Activated naive CD4-positive, alpha-beta T cell treated with anti-CD3 and anti-CD28 coated beads for 36 hours (primary cell): ENCODE data around the gene PTPRN2. TPM values are rescaled to one million over a fixed set of nuclear protein-coding genes. Genes with fewer than 3 reads are reported as not detected.

Experiments
- CTCF ChIA-PET: fragments of 350-600 bp; sonication (Branson Sonifier 250); formaldehyde crosslinking; loops from one replicate; lab custom pipeline; 2021; ENCODE audit warnings: antibody characterized with exemption; lab: Charles Lee
- DNase-seq: peaks from one replicate; pipeline ENCODE4 v3.0.0-alpha.2; 2020
- H3K27ac Mint-ChIP-seq: one replicate; pipeline ENCODE4 v1.8.0; 2021; ENCODE audit warnings: mild to moderate bottlenecking, mixed read lengths
- H3K27me3 Mint-ChIP-seq: one replicate; pipeline ENCODE4 v1.8.0; 2021; ENCODE audit warnings: low read depth, mixed read lengths
- H3K36me3 Mint-ChIP-seq: one replicate; pipeline ENCODE4 v1.8.0; 2021; ENCODE audit warnings: low read depth, mixed read lengths
- H3K4me1 Mint-ChIP-seq: one replicate; pipeline ENCODE4 v1.8.0; 2021; ENCODE audit warnings: low read depth, mixed read lengths
- H3K4me3 Mint-ChIP-seq: one replicate; pipeline ENCODE4 v1.8.0; 2021; ENCODE audit warnings: mild to moderate bottlenecking, moderate library complexity, mixed read lengths
- H3K9me3 Mint-ChIP-seq: one replicate; pipeline ENCODE4 v1.8.0; 2021; ENCODE audit warnings: mixed read lengths
- intact Hi-C: fragments of 100-400 bp; cut with micrococcal nuclease; formaldehyde crosslinking; loops from one replicate; pipeline ENCODE4 v1.15.1; 2023
- total RNA-seq, 2 experiments: library from RNA; stranded (reverse); gene quantifications; one replicate each; pipeline ENCODE4 v1.2.3, GENCODE V29; 2021

PTPRN2 gene
- total RNA-seq, 2 experiments from 2014 or later, result 0.54 to 0.62 TPM

DNA sequence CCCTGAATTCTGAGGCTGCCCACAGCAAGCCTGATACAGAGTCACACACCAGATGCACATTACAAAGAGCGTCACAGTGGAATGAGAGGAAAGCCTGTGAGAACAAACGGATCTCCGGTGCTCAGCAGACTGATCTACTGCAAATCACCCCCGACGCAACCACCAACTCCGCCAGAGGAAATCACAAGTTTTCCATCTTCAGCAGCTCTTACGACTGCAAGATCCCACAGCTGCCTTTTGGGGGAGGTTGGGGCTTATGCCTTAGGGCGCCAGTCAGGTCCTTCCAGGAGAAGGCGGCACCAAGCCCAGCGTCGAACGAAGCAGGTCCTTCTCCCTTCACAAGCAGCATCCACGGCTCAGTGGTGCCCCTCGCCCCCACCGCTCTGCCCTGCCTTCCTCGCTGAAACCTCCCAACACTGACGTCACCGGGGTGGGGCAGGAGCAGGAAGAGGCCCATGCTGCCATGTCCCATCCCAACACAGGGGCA, 32.5 kb downstream of the PTPRN2 start:
- H3K4me3 Mint-ChIP-seq, result no peak overlapping the region
- CTCF ChIA-PET, result interaction anchor here (0.5 kb wide), 1 partner anchor 435 kb away, joined by 3 read pairs; no protein-coding TSS in a partner anchor
- H3K9me3 Mint-ChIP-seq, result no peaks in the 10 kb centered on the region
- H3K36me3 Mint-ChIP-seq, result no peaks in the 10 kb centered on the region
- no peak for DNase-seq
- intact Hi-C loops, result no loop called here
- H3K27ac Mint-ChIP-seq, result no peak overlapping the region
- no peaks in the 10 kb centered on the region for H3K4me1 Mint-ChIP-seq
- peaks cover 2% of the 10 kb centered on the region for H3K27me3 Mint-ChIP-seq

DNA sequence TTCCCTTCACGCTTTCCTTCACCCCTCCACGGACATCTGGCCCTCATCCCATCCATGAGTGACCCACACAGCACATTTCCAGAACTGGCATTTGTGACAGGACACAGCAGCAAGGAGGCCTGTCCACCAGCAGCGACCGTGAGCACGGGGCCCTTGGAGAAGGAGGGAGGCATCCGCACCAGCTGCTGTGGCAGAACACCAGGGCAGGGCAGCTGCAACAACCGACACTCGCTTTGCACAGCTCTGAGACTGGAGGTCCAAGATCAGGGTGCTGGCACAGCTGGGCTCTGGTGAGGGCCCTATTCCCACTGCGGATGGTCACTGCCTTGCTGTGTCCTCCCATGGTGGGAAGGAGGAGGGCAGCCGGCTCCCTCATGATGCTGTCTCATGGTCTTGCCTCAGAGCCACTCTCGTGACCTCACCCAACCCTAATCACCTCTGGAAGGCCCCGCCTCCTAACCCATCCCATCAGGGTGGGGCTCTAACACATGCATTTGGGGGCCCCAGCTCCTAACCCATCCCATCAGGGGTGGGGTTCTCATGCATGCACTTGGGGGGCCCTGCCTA, 36.7 kb downstream of the PTPRN2 start:
- no peaks in the 10 kb centered on the region for H3K9me3 Mint-ChIP-seq
- no peak for DNase-seq
- H3K27ac Mint-ChIP-seq, result no peak overlapping the region
- H3K36me3 Mint-ChIP-seq, result no peaks in the 10 kb centered on the region
- H3K4me1 Mint-ChIP-seq, result no peaks in the 10 kb centered on the region
- intact Hi-C loops, result no loop called here
- H3K4me3 Mint-ChIP-seq, result no peak overlapping the region
- CTCF ChIA-PET, result no interaction called here
- peaks cover 2% of the 10 kb centered on the region for H3K27me3 Mint-ChIP-seq

DNA sequence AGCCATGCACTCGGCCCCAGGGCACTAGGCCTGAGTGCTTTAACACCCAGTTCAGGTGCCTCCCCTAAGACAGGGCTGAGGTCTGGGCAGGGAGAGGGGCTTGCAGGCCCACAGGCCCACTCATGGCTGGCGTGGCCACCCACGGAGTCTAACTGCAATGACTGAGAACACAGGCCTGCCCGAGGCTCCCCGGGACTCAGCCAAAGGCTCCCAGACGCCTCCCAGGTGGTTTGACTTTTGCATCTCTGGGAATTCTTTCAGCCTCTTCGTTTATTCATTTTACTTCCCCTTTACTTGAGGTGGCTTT, 37.3 kb downstream of the PTPRN2 start:
- Mint-ChIP-seq H3K36me3 (no peaks in the 10 kb centered on the region), H3K9me3 (no peaks in the 10 kb centered on the region), H3K27me3 (peaks cover 2% of the 10 kb centered on the region), H3K4me1 (no peaks in the 10 kb centered on the region), H3K27ac (no peak overlapping the region), H3K4me3 (no peak overlapping the region)
- intact Hi-C loops, result no loop called here
- DNase-seq, result no peak
- CTCF ChIA-PET, result no interaction called here

DNA sequence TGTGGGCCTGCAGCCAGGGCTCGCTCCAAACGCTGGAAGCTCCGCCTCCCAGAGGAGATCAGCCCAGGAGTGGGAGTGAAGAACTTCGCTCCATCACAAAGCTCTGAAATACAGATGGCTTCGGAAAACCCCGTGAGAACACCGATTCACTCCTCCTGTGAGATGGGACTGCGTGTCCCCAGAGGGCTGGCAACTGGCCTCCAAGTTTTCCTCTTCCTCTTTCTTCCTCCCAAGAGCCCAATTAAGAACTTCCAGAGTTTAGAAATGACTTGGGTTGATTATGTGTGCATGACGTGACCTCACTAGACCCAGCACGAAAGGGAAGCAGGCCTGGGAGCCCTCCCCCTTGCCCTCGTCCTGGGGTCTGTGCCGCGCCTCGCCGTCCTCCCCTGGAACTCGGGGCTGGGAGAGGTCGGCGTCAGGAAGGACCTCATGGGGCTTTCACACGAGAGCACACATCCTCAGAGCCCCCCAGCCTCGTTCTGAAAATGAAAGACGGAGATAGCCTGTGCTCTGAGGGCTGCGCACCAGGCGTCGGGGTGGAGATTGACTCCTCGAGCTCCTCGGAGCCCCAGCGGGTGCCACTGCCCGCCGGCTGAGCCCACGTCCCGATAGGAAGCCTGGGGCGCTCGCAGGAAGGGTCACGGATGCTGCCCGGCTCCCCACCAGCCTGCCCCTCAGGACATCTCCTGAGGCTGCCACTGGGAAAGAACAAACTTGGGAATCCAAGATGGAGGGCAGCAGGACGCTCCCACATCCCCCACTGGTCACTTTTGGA, 37.8 kb downstream of the PTPRN2 start:
- CTCF ChIA-PET, result no interaction called here
- DNase-seq, result no peak
- Mint-ChIP-seq H3K9me3 (no peaks in the 10 kb centered on the region), H3K27me3 (peaks cover 2% of the 10 kb centered on the region), H3K36me3 (no peaks in the 10 kb centered on the region), H3K4me1 (no peaks in the 10 kb centered on the region), H3K27ac (no peak overlapping the region), H3K4me3 (no peak overlapping the region)
- intact Hi-C loops, result no loop called here

DNA sequence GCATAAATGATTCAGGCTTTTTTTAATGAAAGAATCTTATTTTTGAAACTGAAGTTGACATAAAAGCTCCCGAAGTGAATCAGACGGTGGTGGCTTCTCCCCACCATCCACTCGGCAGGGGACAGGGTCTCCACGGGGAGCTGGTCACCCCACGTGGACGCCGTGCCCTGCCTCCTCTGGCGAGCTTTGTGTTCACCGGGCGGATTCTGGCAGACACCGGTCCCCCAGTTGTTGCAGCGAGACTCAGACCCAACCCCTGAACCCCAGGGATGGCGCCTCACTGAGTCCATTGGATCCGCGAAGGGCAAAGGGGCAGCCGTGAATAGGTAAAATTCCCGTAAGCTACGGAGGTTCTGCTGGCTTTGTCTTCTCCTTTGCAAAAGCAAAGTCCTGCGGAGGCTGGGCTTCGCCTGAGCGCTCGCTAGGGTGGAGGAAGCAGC, 38.4 kb downstream of the PTPRN2 start:
- no peaks in the 10 kb centered on the region for H3K27me3 Mint-ChIP-seq
- no peaks in the 10 kb centered on the region for H3K9me3 Mint-ChIP-seq
- no peaks in the 10 kb centered on the region for H3K36me3 Mint-ChIP-seq
- no peak overlapping the region for H3K4me3 Mint-ChIP-seq
- no peak overlapping the region for H3K27ac Mint-ChIP-seq
- no peak for DNase-seq
- H3K4me1 Mint-ChIP-seq, result no peaks in the 10 kb centered on the region
- CTCF ChIA-PET, result no interaction called here
- intact Hi-C loops, result no loop called here

DNA sequence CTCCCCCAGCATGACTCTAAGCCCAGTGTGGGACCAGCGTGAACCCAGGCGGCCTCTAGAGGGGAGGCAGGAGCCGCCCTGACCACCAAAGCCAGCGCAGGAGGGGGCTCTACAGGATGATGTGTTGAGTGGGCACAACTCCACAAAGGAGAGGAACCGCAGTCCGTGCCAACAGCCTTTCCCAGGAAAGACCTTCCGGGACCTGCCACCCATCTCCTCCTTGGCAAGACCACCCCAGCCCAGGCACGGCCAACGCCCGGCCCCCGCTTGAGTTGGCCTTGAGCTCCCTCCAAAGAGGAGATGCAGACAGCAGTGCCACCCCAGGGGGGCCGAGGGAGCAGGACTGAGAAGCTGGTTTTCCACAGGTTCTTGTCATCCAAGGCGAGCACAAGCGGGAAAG, 38.9 kb downstream of the PTPRN2 start:
- DNase-seq, result no peak
- H3K36me3 Mint-ChIP-seq, result no peaks in the 10 kb centered on the region
- CTCF ChIA-PET, result no interaction called here
- H3K27me3 Mint-ChIP-seq, result no peaks in the 10 kb centered on the region
- intact Hi-C loops, result no loop called here
- no peaks in the 10 kb centered on the region for H3K9me3 Mint-ChIP-seq
- H3K4me1 Mint-ChIP-seq, result no peaks in the 10 kb centered on the region
- H3K4me3 Mint-ChIP-seq, result no peak overlapping the region
- no peak overlapping the region for H3K27ac Mint-ChIP-seq

DNA sequence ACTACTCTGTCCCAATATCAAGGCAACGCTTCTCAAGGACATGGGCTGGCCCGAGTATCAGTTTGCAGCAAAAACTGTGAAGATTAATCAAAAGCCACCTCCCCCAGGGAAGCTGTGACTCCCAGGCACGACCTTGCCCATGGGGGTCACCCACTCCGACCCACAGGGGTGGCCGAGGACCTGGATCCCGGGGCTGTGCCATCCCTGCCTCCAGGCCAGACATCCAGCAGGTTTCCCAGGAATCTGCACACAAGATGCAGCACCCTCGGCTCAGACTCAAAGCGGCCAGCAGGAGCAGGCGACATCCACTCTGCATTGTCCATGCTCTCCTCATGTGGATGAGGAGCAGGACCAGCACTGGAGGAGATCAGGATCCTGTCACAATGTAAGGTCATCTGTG, 39.8 kb downstream of the PTPRN2 start:
- Mint-ChIP-seq H3K9me3 (no peaks in the 10 kb centered on the region), H3K27ac (no peak overlapping the region), H3K36me3 (no peaks in the 10 kb centered on the region), H3K4me3 (no peak overlapping the region), H3K27me3 (no peaks in the 10 kb centered on the region), H3K4me1 (no peaks in the 10 kb centered on the region)
- no peak for DNase-seq
- CTCF ChIA-PET, result no interaction called here
- intact Hi-C loops, result no loop called here

DNA sequence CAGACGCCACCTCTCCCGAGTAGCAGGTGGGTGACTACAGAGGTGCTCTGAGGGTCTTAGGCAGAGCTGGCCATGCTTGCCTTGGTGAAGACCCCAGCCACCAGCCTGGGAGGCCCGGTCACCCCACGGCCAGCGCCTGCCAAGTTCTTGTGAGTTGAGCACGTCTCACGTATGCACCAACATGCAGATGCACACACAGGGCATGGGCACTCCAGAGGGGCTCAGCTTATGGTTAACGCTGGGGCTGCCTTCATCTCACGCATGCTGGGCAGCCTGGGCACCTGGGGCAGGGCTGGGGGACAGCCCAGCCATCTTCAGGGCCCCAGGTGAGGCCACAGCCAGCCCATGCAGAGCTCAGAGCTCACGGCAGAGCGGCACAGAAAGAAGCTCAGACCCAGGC, 41.0 kb downstream of the PTPRN2 start:
- H3K4me1 Mint-ChIP-seq, result no peaks in the 10 kb centered on the region
- no peak overlapping the region for H3K27ac Mint-ChIP-seq
- no peaks in the 10 kb centered on the region for H3K36me3 Mint-ChIP-seq
- no peak overlapping the region for H3K4me3 Mint-ChIP-seq
- CTCF ChIA-PET, result no interaction called here
- H3K9me3 Mint-ChIP-seq, result no peaks in the 10 kb centered on the region
- H3K27me3 Mint-ChIP-seq, result no peaks in the 10 kb centered on the region
- no peak for DNase-seq
- intact Hi-C loops, result no loop called here

DNA sequence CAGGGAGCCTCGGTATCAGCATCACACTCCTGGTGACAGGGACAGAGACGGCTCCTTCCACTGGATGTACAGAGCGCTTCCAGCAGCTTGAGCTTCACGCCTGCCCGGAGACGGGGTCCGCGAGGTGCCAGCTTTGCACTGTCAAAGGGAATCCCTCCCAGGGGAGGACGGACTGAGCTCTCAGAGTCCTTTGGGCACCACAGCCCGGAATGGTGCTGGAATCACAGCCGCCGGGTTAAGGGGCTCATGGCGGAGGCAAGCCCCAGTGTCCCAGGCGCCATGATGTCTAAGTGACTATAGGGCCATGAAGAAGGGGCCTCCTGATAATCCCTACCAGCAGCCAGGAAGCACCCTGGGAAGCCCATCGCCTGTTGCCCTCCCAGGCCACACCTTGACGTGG, 41.4 kb downstream of the PTPRN2 start:
- no peaks in the 10 kb centered on the region for H3K27me3 Mint-ChIP-seq
- H3K36me3 Mint-ChIP-seq, result no peaks in the 10 kb centered on the region
- peaks cover 4% of the 10 kb centered on the region for H3K4me1 Mint-ChIP-seq
- no peaks in the 10 kb centered on the region for H3K9me3 Mint-ChIP-seq
- no peak for DNase-seq
- intact Hi-C loops, result no loop called here
- CTCF ChIA-PET, result no interaction called here
- H3K4me3 Mint-ChIP-seq, result no peak overlapping the region
- H3K27ac Mint-ChIP-seq, result no peak overlapping the region

DNA sequence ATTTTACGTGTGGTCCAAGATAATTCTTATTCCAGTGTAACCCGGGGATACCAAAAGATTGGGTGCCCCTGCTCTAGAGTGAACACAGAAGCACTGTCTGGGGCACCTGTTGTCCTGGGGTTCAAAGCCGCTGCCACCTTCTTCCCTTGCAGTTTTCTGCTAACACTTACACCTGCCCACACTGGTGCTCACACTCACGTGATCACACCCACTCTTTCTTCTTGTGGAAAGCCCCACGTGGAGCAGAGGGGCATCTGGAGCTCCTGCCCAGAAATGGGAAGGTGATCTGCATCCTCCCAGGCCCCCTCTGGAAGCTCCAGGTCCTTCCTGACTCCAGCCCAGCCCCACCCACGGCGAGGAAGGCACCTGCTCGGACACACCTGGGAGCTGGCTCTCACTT, 42.9 kb downstream of the PTPRN2 start:
- H3K4me1 Mint-ChIP-seq, result peaks cover 5% of the 10 kb centered on the region
- H3K27me3 Mint-ChIP-seq, result no peaks in the 10 kb centered on the region
- intact Hi-C loops, result no loop called here
- CTCF ChIA-PET, result interaction anchor here (0.6 kb wide), 1 partner anchor 167 kb away, joined by 3 read pairs; no protein-coding TSS in a partner anchor
- no peaks in the 10 kb centered on the region for H3K9me3 Mint-ChIP-seq
- H3K4me3 Mint-ChIP-seq, result no peak overlapping the region
- H3K27ac Mint-ChIP-seq, result no peak overlapping the region
- H3K36me3 Mint-ChIP-seq, result no peaks in the 10 kb centered on the region
- DNase-seq, result no peak

DNA sequence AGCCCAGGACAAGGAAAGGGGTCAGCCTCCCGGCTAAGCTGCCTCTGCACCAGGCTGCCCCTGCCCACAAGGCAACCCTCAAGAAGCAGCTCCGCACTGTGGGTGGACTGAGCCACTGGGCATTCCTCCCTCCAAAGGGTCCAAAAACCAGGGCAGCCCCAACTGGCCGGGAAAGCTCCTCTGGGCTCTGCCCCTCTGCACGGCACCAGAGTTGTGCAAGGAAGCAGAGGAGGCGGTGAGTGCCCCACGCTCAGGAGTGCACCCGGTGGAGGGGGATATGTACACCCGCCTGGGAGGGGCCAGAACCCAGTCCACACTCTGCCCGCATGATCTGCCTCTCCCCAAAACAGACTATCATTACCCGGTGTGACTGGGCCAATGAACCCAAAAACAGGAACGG, 43.8 kb downstream of the PTPRN2 start:
- no peak for DNase-seq
- H3K9me3 Mint-ChIP-seq, result no peaks in the 10 kb centered on the region
- no peak overlapping the region for H3K4me3 Mint-ChIP-seq
- peaks cover 5% of the 10 kb centered on the region for H3K4me1 Mint-ChIP-seq
- intact Hi-C loops, result no loop called here
- H3K27me3 Mint-ChIP-seq, result no peaks in the 10 kb centered on the region
- H3K36me3 Mint-ChIP-seq, result no peaks in the 10 kb centered on the region
- H3K27ac Mint-ChIP-seq, result no peak overlapping the region
- CTCF ChIA-PET, result no interaction called here

DNA sequence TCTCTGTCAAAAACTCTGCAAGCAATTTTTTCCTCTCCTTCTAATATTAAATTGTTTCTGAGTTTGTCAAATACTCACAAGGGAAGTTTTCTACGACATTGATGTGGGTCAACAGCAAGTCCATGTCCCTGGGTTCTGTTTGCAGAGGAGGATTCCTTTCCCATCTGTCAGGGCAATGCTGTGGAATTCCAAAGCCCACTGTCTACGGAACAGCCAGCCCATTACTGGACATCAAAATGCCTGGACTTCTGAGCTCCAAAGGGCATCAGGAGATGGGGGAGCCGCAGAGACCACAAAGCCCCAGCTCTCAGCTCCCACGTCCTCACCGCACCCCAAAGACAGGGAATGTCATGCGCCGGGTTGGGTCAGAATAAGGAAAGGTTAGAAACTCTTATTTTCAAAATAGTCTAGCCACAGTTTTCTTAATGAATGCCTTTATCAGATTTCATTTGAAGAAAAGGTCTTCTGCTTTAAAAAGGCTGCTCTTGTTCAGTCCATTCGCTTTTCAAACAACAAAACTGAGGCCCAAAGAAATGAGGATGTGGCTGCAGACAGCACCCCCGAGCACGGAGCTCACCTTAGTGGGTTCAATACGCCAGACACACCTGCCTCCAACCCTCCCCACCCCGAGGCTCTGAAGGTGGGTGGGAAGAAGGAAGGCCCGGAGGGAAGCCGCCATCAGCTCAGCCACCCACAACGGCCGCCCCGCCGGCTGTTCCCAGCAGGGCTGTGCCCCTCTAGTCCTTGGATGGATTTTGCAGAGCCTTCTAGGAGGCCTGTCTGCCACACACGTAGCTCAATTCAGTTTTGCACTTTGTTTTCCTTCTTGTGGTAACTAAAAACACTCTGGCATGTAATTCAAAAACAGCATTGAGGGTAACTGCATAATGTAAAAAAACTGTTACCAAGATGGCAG, 44.7 kb downstream of the PTPRN2 start:
- Mint-ChIP-seq H3K9me3 (no peaks in the 10 kb centered on the region), H3K36me3 (no peaks in the 10 kb centered on the region), H3K4me3 (no peak overlapping the region), H3K27ac (no peak overlapping the region), H3K4me1 (peaks cover 5% of the 10 kb centered on the region), H3K27me3 (no peaks in the 10 kb centered on the region)
- CTCF ChIA-PET, result no interaction called here
- no peak for DNase-seq
- intact Hi-C loops, result no loop called here
